ENCODE data around the gene SIGLEC15.

Gene SIGLEC15

DNA sequence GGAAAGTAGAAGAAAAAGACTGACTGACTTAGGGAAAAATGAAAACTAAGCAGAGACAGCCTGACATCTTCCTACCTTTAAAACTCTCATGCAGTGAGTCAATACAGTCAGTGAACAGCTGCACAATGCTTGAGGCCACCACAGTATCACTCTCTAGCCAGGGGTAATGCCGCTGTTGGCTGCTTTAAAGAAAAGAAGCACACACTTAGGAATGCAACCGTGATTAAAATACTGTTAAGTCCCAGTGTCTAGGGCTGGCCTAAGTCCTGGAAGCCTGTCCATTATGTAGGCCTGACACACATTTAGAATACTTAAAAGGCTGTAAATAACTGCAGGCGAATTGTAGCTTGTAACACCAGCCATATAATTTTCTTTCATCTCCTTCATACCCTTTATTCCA lies 50.7 kb downstream of the SIGLEC15 start:
- Mint-ChIP-seq H3K4me1 (peaks cover 44% of the 10 kb centered on the region), H3K9me3 (peaks cover 15% of the 10 kb centered on the region), H3K4me3 (no peak overlapping the region), H3K27ac (no peak overlapping the region), H3K36me3 (peaks cover 86% of the 10 kb centered on the region)
- ATAC-seq (no peak), DNase-seq (ENCODE audit: low spot score in 2 of 2) (no peak)

DNA sequence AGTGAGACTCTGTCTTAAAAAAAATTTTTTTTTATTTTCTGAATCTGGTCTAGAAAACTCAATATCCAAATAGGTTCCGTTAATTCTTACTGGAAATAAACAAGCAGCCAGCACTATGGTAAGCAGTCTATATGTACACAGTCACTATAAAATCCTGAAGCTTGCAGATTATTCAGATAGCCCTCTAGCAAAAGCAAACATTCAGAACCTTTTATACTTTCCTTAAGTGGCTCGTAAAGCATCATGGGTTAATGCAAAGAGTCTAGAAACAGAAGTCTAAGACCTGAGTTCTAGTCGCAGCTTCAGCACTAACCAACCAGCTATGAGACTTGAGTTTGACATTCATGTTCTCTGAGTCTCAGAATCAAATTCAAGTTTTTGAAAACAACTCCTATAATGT lies 51.9 kb downstream of the SIGLEC15 start:
- peaks cover 86% of the 10 kb centered on the region for H3K36me3 Mint-ChIP-seq

DNA sequence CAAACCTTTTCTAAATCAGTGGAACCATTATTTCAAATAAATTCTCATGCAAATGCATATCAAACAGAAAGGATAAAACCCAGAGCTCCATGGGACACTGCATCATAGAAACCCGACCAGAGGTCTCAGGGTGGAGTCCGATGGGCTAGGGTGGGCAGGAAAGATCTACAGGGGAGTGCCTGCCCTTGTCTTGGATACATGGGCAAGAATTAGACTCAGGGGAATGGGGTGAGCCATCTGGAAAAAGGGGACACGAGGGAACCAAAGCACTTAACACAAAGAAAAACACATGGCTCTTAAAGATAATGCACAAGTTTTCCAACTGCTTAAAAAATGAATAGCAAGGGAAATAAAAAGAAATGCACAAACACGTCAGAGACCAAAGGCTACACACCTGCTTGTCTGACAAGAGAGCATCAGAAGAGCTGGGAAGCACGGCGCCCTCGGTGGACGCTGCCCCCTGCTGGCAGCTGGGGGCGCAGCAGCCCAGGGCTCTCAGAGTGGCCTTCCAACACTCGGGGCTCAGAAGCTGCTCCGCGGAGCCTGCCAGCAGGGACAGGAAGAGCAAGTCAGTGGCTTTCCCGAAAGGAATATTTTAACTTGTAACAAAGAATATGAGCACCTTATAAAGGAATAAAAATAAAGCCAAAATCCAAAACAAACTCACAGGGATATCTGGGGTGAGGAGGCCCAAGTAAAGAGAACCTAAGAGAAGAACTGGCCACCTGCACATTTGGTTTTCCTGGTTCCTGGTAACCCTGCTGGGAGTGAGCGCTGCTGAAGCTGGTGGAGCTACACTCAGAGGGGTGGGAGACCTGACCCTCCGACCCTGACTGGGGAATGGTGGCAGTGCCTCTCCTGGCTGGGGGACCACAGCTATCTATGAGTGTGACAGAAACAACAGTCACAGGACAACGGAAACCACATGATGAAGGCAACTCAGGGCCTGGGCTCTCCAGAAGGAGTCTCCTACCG lies 54.5 kb downstream of the SIGLEC15 start:
- ATAC-seq: peak; percentile 90
- no peak overlapping the region for H3K4me3 Mint-ChIP-seq
- H3K9me3 Mint-ChIP-seq: peaks cover 6% of the 10 kb centered on the region
- peaks cover 90% of the 10 kb centered on the region for H3K36me3 Mint-ChIP-seq
- peaks cover 20% of the 10 kb centered on the region for H3K4me1 Mint-ChIP-seq
- H3K27ac Mint-ChIP-seq: peak overlapping the region; percentile 58
- peak; percentile 71 to 84 for DNase-seq (ENCODE audit: low spot score in 2 of 2)

More for the DNA sequence above, 51.9 kb downstream of the SIGLEC15 start:
- no peak for ATAC-seq
- Mint-ChIP-seq H3K4me1 (peaks cover 37% of the 10 kb centered on the region), H3K4me3 (no peak overlapping the region), H3K9me3 (peaks cover 15% of the 10 kb centered on the region), H3K27ac (no peak overlapping the region)
- DNase-seq (ENCODE audit: low spot score in 2 of 2): no peak

GRCh38 chr18:45880876-45881558 lies 55.5 kb downstream of the SIGLEC15 start:
- no peaks in the 10 kb centered on the region for H3K9me3 Mint-ChIP-seq
- no peak overlapping the region for H3K27ac Mint-ChIP-seq
- H3K4me3 Mint-ChIP-seq: no peak overlapping the region
- peaks cover 82% of the 10 kb centered on the region for H3K36me3 Mint-ChIP-seq
- DNase-seq (ENCODE audit: low spot score in 2 of 2) (no peak), ATAC-seq (no peak)
- peaks cover 12% of the 10 kb centered on the region for H3K4me1 Mint-ChIP-seq

GRCh38 chr18:45887585-45887984 lies 62.1 kb downstream of the SIGLEC15 start:
- H3K4me1 Mint-ChIP-seq: no peaks in the 10 kb centered on the region
- DNase-seq (ENCODE audit: low spot score in 2 of 2) (no peak), ATAC-seq (no peak)
- no peak overlapping the region for H3K27ac Mint-ChIP-seq
- no peak overlapping the region for H3K4me3 Mint-ChIP-seq
- H3K36me3 Mint-ChIP-seq: peaks cover 77% of the 10 kb centered on the region
- H3K9me3 Mint-ChIP-seq: no peaks in the 10 kb centered on the region

DNA sequence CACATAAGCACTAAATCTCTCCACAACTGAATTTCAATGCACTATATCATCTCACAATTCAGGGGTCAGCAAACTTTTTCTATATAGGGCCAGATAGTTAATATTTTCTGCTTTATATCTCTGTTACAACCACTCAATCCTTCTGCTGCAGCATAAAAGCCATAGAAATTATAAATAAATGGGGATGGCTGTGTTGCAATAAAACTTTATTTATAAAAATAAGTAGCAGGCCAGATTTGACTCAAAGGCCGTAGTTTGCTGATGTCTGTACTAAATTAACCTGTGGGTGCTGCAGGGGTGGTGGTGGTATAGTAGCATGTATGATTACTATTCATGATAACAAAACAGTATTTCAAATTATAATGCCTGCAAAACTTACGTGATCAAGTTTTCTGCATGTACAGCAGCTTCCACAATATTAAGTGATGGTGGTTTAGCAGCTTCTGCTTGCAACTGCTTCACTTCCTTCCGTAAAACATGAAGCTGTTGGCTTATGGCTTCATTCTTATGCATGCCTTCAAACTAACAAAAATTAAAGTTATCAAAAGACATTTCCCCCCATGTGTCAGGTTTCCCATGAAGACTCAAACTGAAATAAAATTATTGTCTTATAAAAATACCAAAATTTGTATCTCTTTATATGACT lies 64.1 kb downstream of the SIGLEC15 start:
- Mint-ChIP-seq H3K36me3 (peaks cover 60% of the 10 kb centered on the region), H3K27ac (peak overlapping the region; percentile 38), H3K4me1 (peaks cover 1% of the 10 kb centered on the region), H3K4me3 (no peak overlapping the region), H3K9me3 (no peaks in the 10 kb centered on the region)
- DNase-seq (ENCODE audit: low spot score in 2 of 2) (no peak), ATAC-seq (no peak)

- peak overlapping the region; percentile 38 for H3K27ac Mint-ChIP-seq
- H3K9me3 Mint-ChIP-seq: no peaks in the 10 kb centered on the region
- DNase-seq (ENCODE audit: low spot score in 2 of 2) (no peak), ATAC-seq (no peak)
- peaks cover 64% of the 10 kb centered on the region for H3K36me3 Mint-ChIP-seq
- H3K4me3 Mint-ChIP-seq: no peak overlapping the region
- peaks cover 9% of the 10 kb centered on the region for H3K4me1 Mint-ChIP-seq
These were observed 65.1 kb downstream of the SIGLEC15 start for GRCh38 chr18:45890606-45891005.

- H3K4me3 Mint-ChIP-seq: no peak overlapping the region
- DNase-seq (ENCODE audit: low spot score in 2 of 2) (no peak), ATAC-seq (no peak)
- H3K4me1 Mint-ChIP-seq: peaks cover 9% of the 10 kb centered on the region
- peaks cover 69% of the 10 kb centered on the region for H3K36me3 Mint-ChIP-seq
- no peak overlapping the region for H3K27ac Mint-ChIP-seq
- H3K9me3 Mint-ChIP-seq: no peaks in the 10 kb centered on the region
These were observed 66.3 kb downstream of the SIGLEC15 start for GRCh38 chr18:45891806-45892205.
